IMR-90 (cell line): ENCODE results near the gene TSTD1.

ENCODE experiments used
- CEBPB ChIP-seq: IDR thresholded peaks from 2 replicates; pipeline ENCODE4 v1.6.1; 2012; ENCODE audit warnings: low read depth, low read length, improper control_type of control experiment
- CTCF ChIP-seq: conservative IDR thresholded peaks from 2 replicates; pipeline ENCODE4 v1.5.1; 2012; ENCODE audit warnings: mild to moderate bottlenecking, low read depth, low read length, improper control_type of control experiment
- MXI1 ChIP-seq: IDR thresholded peaks from 2 replicates; pipeline ENCODE4 v1.6.1; 2012; ENCODE audit warnings: low read depth, mild to moderate bottlenecking, low read length, moderate library complexity, borderline replicate concordance
- NFE2L2 ChIP-seq: fragments of 150-350 bp; IDR thresholded peaks from 2 replicates; pipeline ENCODE4 v1.6.1; 2016; ENCODE audit warnings: low read depth, mild to moderate bottlenecking, low read length
- RAD21 ChIP-seq: IDR thresholded peaks from 2 replicates; pipeline ENCODE4 v1.6.1; 2012; ENCODE audit warnings: low read length, improper control_type of control experiment
- RCOR1 ChIP-seq: IDR thresholded peaks from 2 replicates; pipeline ENCODE4 v1.6.1; 2012; ENCODE audit warnings: mild to moderate bottlenecking, low read length, improper control_type of control experiment; ENCODE audit not compliant: insufficient replicate concordance

- TF ChIP-seq RAD21 (no peak), CTCF (no peak), RCOR1 (no peak), NFE2L2 (no peak), MXI1 (no peak), CEBPB (no peak)
These were observed 29.1 kb downstream of the TSTD1 start for GRCh38 chr1:161009602-161010211.
